8988T (cell line): ENCODE measurements around the gene SCEL.

Source experiments
- DNase-seq: peaks from one replicate; pipeline ENCODE4 v3.0.0; 2011

SCEL gene

GRCh38 chr13:77678691-77679235, 143.3 kb downstream of the SCEL start:
- no peak for DNase-seq

GRCh38 chr13:77687799-77688198, 152.3 kb downstream of the SCEL start:
- DNase-seq: no peak

- no peak for DNase-seq
Measured at GRCh38 chr13:77691871-77692270, 156.4 kb downstream of the SCEL start.

GRCh38 chr13:77692746-77693448, 157.4 kb downstream of the SCEL start:
- no peak for DNase-seq

GRCh38 chr13:77693449-77693940, 158.0 kb downstream of the SCEL start:
- no peak for DNase-seq
